HuH-7.5 (cell line): ENCODE data around the gene BCAR1.
A peak's percentile ranks its signal among the peaks of the same experiment; 100 is the strongest.
"Not testable (repeated sequence)": the region's sequence is repeated elsewhere in the genome, so short reads cannot be mapped to it uniquely, and the experiment has no call there.

Experiments
- DNase-seq: peaks from one replicate; pipeline ENCODE4 v3.0.0; 2011; ENCODE audit warnings: low spot score

Gene BCAR1

DNA sequence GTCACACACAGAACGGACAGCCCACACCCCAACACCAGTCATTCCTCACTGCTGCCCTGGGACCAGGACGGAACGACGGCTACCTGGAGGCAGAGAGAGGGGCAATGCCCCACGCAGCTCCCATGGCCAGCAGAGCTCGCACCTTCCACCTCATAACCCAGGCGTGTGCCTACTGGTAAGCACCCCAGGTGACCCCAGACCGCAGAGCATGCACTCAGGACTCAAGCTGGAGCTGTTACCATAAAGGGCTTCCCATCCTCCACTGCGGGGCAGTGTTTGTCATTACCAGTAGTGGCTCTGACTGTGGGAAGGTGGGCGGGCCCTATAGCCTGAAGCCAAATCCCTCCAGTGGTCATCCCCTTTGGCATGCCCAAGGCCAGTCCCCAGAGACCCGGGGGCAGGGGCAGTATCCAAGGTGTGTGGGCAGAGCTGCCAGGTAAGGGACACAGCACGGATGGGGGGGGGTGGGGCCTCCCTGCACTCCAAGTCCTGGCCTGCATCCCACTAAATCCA lies 4.7 kb upstream of the BCAR1 start:
- no peak for DNase-seq

DNA sequence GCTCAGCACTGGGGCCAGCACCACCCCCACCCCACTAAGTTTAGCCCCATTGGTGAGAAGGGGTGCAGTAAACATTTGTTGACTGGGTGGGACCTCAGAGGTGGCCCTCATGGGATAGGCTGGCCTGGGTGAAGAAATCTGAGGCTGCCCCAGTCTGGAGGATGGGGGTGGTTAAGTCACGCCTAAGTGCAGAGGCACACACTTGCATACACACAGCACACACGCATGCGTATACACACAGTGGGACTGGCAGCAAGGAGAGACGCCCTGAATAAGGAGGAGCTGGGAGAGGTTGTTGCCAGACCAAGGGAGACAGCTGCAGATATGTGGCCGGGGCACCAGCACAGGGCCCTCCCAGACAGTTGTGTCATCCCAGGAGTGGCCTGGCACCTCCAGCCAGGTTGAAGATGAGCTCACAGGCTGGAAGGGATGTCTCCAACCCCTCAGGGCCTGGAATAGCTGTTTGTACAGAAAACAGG lies 3.0 kb upstream of the BCAR1 start:
- peak; percentile 68 for DNase-seq

DNA sequence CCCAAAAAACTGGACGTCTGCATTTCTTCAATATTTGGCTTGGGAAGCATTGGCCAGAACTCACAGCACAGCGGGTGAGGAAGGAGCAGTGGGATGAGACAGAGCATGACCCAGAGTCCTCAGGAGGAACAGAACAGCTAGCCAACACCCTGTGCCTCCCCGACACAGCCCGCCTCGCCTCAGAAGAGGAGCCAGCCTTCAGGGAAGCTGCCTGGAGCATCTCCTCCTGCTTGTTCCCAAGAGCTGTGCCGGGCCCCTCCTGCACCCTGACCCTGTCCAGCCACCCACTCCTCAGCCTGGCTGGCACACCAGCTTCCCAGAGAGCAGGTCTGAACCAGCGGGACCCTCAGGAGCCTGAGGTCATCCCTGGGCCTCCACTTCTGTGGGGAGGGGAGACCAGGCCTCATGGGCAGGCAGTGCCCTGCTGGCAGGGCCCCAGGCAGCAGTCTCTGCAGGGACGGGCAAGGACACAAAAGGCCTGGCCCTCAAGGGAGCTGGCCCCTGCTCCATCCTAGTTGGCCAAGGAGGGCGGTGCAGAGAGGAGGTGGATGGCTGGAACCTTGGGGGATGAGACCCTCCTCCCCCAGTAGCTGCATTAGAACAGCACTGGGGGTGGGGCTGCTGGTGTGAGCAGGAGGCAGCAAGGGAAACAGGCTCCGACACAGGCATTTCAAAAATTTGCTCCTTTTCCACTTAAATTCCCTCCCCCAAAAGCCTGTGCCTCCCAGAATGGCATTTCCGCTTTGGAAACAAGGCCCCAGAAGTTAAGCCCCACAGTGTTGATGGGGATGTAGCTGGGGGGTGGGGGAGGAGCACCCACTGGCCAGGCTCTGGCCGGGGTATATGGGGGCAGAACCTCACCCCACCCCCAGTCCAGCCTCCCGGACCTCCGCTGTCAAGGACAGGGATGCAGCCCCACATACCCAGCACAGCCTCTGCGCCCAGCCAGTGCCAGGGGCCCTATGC lies 1.8 kb upstream of the BCAR1 start:
- no peak for DNase-seq

DNA sequence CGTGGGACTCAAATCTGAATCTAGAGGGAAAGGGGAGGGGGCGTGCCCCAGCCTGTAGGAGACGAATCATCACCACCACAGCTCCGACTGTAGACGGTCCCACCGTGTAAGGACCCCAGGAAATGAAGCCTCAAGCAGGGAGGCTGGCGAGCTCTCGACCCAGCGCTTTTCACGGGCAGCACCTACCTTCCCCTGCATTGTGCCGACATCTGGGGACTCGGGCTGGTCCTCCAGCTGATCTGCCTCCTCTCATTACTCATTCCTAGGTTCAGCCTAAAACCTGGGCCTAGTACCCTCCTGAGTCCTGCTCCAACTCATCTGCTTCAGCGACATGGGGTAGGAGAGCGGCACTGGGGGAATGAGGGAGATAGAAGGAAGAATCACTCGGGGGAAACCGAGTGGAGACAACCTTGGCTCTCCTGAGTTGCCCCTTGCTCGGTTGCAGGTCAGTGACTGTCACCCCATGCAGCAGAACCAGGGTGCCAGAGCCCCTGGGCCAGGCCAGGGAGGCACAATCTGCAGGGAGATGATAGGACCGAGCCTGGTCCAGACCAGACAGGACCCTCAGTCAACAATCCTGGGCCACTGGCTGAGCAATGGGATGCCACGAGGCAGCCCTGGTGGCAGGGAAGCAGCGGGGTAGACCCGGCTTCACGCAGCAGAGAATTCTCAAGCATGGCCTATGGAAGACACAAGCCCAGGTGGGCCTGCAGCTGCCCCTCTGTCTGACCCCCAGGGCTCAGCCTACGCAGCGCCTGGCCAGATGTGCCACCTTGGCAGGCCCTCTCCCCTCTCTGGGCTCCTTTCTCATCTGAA lies 833 bp upstream of the BCAR1 start:
- DNase-seq, result no peak

DNA sequence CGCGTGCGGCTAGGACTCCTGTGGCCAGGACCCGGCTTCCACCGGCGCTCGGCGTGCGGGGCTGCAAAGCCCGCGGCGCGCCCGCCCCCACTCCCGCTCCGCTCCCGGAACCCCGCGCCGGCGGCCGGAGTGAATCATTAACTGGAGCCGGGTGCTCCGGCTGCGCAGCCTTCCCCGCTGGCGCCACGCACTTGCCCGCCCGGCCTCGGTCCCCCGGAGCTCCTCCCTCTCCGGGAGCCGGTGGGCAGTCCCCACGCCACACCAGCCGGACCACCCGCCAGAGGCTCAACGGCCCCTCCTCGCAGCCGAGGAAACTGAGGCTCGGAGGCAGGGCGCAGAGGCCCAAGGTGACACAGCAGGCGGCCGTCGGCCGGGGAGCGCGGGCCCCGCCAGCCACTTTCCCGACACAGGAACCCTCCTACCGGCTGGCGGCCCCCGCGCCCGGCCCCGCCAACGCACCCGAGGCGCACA lies 580 bp downstream of the BCAR1 start:
- DNase-seq, result peak; percentile 99

DNA sequence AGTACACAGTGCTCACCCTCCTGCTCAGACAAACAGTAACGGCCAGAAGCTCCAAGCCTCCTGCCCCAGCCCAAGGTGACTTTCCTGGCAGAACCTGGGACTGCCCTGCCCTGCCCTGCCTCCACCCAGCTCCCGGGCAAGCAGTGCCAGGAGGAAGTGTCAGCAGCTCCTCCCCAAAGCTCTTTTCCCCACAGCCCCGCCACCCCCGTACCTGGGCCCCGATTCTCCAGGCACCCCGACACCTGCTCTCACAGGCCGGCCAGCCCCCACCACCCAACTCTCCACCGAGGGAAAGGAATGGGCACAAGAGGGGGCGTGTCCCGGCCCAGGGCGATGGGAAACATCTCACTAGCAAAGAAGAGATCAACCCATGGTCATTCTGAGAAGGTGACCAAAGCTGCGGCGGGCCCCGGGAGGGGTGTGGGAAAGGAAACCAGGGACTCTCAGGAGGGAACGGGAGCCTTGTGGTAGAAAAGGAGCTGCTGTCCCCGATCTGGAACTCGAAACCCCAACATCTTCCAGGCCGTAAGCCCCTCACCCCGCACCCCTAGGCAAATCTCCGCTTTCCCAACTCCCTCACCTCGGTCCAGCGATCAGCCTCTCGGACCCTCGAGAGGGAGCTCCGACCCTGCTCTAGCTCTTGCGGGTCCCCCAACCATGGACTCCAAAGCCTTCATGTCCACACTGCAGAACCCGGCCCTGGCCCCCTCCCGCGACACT lies 1.2 kb downstream of the BCAR1 start:
- peak; percentile 78 for DNase-seq

DNA sequence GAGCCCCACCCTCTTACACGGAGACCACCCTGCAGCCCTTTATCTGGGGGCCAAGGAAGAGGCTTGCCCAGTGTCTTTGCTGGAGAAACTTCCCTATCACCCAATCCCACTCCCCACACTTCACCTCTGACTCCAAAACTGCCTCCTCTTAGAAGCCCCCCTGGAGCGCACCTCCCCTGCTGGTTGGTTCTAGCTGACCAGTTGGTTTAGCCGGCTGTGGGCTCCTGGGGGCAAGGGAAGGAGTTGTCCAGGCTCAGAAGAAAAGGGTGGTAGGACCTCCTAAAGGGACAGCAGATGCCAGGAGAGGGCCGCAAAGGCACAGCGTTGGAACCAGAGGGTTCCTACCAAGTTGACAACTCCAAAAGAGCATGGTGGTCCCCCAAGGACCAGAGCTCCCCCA lies 2.0 kb downstream of the BCAR1 start:
- no peak for DNase-seq

DNA sequence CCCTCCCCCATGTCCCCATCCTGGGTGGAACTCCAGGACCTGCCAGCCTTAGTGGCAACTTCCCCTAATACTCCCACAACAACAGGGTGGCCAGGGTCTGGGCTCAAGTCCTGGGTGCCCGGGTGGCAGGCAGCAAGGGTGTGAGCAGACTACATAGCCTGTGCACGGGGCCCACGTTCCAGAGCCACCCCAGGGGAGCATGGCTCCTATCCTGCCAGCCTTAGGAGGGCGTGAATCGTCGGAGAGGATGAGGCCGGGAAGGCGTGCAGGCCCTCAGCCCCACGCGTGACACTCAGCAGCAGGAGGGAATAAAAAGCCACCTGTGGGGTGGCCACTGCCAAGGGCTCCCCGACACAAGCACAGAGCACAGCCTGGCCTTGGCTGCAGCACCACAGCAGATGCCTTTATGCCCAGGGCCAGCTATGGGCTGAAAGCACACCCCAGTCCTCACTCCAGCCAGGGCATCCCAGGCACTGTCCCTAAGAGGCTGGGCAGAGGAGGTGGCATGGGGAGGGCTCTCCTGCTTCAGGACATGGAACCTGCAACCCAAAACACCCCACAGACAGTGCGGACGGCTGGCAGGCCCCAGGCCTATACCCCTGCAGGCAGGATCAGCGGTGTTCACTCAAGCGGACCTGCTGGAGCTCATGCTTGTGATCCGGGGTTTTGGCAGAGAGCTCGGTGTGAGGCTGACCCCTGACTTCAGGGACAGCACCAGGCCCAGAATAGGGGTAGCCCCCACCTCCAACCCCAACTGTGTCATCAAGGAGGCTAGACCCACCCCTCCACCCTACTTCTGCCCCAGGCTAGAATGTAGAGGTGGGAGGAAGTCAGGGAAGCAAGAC lies 2.7 kb downstream of the BCAR1 start:
- DNase-seq, result no peak

DNA sequence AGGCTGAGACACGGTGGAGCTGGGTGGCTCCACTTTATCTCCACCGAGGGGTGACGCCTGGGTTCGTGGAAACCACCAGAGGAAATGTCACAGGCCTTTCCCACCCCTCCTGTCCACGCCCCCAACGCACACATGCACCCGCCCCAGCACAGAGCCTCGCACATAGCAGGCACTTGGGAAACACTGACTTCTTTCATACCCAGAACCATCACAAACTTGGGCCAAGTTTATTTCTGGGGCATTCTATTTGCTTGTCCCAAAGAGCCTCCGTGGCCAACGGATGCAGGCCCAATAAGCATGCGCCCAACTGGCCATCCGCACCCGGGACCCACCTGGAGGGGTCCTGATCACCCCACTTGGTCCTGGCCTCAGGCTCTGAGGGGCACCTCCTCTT lies 3.3 kb downstream of the BCAR1 start:
- DNase-seq, result no peak

DNA sequence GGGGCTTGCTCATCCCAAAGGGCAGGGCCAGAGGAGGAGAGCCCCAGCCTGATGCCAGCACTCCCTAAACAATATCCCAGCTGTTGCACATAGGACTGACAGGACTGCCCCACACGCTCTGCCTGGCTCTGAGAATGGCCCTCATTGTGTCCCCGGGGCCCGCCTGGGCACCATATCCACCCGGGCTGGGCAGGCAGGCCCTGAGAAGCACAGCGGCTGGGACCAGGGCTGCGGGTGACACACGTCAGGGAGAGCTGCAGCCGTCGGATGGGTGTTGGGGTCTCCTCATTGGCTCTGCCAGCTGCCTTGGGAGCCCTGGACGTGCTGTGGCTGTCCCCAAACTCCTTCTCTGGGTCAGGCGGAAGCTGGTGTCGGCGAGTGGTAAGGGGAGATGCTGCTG lies 4.2 kb downstream of the BCAR1 start:
- DNase-seq, result no peak

DNA sequence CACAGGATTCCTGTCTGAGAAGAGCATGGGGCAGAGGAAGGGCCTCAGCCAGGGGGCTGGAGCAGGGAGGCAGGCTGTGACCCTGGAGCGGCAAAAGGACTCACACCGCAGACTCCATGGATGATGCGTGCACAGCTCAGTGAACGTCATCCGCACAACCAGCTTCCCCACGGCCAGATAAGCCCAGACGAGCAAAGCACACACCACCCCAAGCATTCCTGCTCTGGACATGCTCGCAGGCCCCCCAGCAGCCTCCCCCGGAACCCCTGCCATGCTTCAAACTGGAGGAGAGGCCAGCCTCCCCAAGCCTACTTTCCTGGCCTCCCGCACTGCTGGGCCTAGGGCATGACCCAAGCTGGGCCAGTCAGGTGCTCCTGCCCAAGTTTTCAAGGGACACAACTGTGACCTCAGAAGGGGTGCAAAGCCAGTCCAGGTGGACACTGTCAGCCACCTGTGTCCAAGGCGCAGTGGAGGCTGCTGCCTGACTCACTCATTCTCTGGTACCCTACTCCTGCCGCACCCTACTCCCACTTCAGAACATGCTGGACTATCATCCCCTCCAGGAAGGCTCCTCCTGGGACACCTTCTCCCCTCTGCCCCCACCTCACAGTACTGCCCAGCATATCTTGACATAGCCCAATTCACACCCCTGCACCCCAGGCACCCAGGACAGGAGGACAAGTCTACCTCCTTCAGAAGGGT lies 4.8 kb downstream of the BCAR1 start:
- DNase-seq, result no peak

DNA sequence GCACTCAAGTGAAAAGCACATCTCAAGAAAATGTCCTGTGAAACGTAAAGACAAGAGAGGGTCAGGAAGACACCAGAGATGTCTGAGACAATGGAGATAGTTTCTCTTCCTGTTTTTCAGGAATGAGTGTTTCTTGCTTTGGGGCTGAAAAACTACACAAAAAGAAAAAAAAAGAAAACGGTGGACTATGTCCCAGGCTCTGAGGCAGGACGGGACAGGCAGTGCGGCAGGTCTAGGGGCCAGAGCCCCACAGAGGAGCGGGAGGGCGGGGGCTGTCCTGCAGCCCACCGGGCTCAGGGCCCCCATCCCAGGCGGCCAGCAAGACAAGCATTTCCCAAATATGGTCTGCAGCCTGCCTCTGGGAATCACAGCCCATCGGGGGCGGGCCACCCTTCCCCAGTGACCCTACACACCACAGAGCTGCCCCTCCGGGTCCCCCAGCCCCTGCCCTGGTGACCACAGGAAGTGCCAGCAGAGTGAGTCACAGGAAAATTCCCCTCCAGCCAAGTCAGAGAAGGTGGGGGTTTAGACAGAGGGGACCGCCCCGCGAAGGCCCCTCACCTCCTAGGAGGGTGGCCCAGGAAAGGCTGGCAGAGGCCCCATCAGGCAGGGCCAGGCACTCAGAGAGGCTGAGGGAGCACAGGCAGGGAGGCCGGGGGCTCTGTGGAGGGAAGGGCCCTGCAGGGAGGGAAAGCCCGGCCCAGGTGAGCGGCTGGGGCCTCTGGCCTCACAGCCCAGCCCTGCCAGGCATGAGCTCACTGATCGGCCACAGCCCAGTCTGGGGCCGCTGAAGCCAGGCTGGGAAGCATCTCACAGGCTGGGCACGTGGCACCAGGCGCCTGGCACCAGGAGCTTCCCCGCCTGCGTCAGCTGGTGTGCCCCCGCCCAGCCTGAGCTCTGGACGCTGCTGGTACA lies 6.3 kb downstream of the BCAR1 start:
- DNase-seq, result peak; percentile 83

DNA sequence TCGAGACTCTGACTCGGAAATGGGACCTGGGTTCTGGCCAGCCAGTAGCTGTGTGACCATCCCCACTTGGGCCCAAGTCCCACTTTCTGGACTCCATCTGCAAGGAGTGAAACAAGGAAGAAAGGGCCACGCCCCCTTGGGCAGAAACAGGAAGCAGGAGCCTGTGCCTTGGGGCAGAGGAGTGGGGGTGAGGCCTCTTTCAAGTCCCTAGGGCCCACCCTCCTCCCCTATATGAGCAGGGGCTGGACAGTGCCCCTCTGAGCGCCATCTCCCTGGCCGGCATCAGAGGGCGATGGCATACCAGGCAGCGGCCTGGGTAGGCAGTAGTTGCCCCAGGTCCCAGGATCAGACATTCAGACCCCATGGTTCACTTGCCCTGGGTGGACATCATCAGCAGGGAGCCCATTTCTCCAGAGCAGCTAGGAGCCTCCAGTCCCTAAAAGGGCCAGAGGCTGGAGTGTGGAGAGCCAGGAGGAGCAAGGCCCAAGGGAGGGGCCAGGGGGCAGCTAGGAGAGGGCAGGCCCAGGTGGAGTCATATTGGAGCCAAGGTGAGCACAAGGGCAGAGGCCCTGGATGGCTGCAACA lies 7.1 kb downstream of the BCAR1 start:
- no peak for DNase-seq

DNA sequence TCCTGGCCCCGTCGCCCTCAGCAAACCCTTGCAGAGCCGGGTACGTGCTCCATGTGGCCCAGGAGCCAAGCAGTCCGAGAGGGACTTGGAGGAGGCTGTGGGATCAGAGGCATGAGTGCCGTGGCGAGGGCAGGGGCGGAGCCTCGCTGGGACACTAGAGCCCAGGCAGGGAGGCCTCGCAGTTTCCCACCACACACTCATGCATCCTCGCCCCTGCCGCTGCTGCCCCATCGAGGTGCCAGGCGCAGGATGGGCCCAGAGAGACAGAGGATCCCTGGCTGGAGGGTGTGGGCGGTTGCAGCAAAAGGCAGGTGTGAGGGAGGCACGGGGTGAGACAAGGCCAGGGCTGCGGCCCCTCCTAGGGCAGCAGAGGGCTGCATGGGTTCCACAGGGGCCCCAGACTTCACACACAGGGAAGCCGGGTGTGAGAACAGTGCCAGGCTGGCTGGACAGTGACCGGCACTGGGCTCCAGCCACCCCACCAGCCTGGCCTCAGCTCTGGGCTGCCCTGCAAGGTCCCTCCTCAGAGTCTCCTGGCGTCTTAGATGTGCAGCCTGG lies 7.7 kb downstream of the BCAR1 start:
- no peak for DNase-seq

DNA sequence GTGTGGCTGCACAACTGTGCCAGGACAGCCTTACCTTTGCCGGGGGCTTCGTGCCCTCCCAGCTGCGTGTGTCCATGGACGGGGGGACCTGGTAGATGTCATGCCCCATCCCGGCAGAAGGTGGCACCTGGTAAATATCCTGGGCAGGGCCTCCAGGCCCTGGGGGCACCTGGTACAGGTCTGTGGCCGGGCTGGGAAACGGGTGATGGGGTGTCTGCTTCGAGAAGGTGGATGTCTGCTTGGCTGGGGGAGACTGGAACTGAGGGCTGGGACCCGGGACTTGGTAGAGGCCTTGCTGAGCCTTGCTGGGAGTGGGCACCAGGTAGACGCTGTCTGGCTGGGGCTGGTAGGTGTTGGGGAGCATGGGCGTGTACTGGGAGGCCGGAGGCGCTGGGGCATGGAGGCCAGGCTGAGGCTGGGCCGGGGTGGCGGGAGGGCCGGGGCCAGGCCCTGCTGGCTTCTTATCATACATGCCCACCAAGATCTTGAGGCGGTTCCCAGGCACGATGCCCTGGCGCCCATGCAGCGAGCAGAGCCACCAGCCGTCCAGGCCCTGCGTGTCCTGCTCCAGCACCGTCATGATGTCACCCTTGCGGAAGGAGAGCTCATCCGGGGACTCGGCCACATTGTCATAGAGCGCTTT lies 8.9 kb downstream of the BCAR1 start:
- not testable (repeated sequence) for DNase-seq

DNA sequence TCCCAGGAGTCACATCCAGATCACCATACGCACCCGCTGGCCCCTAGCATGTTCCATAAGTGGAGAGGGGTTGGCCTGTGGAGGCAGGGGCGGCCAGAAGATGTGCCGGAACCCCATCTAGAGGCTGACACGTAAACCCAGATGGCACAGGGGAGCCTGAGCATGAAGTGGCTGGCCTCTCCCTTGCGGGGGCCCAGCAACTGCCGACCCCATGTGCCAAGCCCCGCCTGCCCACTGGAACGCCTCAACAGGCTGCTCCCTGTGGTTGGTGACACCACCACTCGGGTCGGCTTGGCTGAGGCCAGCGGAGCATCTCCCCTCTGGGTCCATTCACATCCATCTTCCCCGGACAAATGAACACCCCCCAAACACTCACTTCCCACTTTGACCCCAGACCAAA lies 9.5 kb downstream of the BCAR1 start:
- no peak for DNase-seq

DNA sequence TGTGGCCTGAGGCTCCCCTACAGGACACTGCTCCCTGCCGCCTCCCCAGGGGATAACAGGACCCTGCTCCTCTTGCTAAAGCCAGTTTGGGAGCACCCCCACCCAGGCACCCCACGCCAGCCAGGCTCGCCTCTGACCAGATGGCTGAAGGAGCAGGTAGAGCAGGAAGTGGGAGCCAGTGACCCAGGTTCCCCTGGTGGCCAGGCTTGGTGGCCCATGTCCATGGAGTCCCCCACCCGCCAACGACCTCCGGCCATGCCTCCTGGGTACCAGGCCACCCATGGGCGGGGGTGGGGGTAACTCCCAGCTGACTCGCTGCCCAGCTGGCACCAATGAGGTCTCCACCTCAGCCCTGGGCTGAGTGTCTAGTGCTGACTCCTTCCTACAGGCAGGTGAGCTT lies 10.0 kb downstream of the BCAR1 start:
- no peak for DNase-seq

DNA sequence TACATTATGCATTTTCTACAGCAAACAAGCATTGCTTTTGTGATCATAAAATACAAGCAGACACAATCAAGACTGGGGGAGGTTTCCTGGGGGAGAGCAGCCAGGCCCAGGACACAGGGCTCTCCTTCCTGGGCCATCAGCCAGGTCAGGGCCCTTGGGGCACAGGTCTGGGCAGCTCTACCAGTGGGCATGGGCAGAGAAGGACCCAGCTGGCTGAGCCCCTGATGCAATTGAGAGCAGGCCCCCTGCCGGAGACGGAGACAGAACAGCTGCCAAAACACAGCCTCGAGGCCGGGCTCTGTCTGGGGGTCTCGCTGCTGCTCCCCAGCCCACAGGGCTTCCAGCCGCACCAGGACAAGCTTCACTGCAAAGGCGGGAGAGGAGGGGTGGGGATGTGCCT lies 10.8 kb downstream of the BCAR1 start:
- DNase-seq, result not testable (repeated sequence)
